ENCODE data around the gene SEC22B.
"Not testable (repeated sequence)": the region's sequence is repeated elsewhere in the genome, so short reads cannot be mapped to it uniquely, and the experiment has no call there.

DNA sequence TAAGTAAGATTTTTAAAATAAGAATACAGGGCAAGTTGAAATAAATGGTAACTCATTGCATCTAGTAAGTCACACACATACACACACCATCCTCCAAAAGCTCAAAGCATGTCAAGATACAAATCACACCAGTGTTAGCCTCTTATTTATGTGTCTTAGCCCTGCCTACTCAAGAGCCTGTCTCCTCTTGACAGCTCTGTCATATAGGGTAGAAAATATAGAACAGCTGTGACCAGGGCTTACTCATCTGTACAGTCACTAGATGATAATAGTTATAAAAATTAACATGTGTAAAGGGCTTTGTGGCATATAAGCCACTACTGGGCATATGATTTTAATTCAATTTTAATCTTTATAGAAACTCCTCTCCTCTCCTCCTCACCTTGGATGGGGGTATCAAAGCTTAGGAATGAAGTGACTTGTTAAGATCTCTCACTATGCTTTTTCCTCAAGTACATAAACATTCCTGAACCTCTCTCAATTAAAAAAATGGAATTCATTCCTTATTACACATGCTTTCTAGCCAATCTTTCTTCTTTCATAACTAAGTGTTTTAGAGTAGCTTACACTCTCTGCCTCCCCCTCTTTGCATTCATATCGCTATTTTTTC lies 35.6 kb downstream of the SEC22B start:
- TF ChIP-seq, protein P1, sequence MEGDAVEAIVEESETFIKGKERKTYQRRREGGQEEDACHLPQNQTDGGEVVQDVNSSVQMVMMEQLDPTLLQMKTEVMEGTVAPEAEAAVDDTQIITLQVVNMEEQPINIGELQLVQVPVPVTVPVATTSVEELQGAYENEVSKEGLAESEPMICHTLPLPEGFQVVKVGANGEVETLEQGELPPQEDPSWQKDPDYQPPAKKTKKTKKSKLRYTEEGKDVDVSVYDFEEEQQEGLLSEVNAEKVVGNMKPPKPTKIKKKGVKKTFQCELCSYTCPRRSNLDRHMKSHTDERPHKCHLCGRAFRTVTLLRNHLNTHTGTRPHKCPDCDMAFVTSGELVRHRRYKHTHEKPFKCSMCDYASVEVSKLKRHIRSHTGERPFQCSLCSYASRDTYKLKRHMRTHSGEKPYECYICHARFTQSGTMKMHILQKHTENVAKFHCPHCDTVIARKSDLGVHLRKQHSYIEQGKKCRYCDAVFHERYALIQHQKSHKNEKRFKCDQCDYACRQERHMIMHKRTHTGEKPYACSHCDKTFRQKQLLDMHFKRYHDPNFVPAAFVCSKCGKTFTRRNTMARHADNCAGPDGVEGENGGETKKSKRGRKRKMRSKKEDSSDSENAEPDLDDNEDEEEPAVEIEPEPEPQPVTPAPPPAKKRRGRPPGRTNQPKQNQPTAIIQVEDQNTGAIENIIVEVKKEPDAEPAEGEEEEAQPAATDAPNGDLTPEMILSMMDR (conservative IDR thresholded peaks at IDR 0.05), result not testable (repeated sequence)
- TF ChIP-seq ZFX (IDR thresholded peaks at IDR 0.05), result not testable (repeated sequence)

All from C4-2B (cell line).